GM23338 (cell line): ENCODE results near the gene FGFR3. TPM values are rescaled to one million over a fixed set of nuclear protein-coding genes. Genes with fewer than 3 reads are reported as not detected.
A peak's percentile ranks its signal among the peaks of the same experiment; 100 is the strongest.

ENCODE experiments used
- ATAC-seq: fragments of 200-7000 bp; cut with Tn5 transposase; 3 replicates; pipeline ENCODE4 v1.9.1; 2020
- DNase-seq: peaks from one replicate; pipeline ENCODE4 v3.0.0-alpha.2; 2015; ENCODE audit warnings: low spot score
- H2AFZ ChIP-seq: fragments of 200-600 bp; sonication (generic); 2 replicates; pipeline ENCODE4 v1.8.0; 2016; ENCODE audit warnings: antibody characterized with exemption, mild to moderate bottlenecking, moderate library complexity
- H3F3A ChIP-seq: fragments of 200-600 bp; sonication (generic); replicated peaks from 2 replicates; pipeline ENCODE4 v1.8.0; 2017; ENCODE audit warnings: antibody characterized with exemption, mixed run types, low read depth
- H3K27ac ChIP-seq: fragments of 200-600 bp; sonication (generic); 2 replicates; pipeline ENCODE4 v1.6.1; 2016; ENCODE audit warnings: low read depth
- H3K27me3 ChIP-seq: fragments of 200-600 bp; sonication (generic); 2 replicates; pipeline ENCODE4 v1.8.0; 2016; ENCODE audit warnings: mild to moderate bottlenecking, mixed run types, moderate library complexity; ENCODE audit not compliant: insufficient read depth
- H3K36me3 ChIP-seq: fragments of 200-600 bp; sonication (generic); 2 replicates; pipeline ENCODE4 v1.8.0; 2016; ENCODE audit warnings: mild to moderate bottlenecking; ENCODE audit not compliant: insufficient read depth
- H3K4me1 ChIP-seq: fragments of 200-600 bp; sonication (generic); 2 replicates; pipeline ENCODE4 v1.8.0; 2016; ENCODE audit warnings: mild to moderate bottlenecking, moderate library complexity; ENCODE audit not compliant: insufficient read depth
- H3K4me2 ChIP-seq: fragments of 200-600 bp; sonication (generic); 2 replicates; pipeline ENCODE4 v1.7.1; 2017; ENCODE audit warnings: mixed run types
- H3K4me3 ChIP-seq: fragments of 200-600 bp; sonication (generic); 2 replicates; pipeline ENCODE4 v1.6.1; 2016; ENCODE audit warnings: mixed run types
- H3K79me2 ChIP-seq: fragments of 200-600 bp; sonication (generic); replicated peaks from 2 replicates; pipeline ENCODE4 v1.8.0; 2017; ENCODE audit warnings: mild to moderate bottlenecking; ENCODE audit not compliant: insufficient read depth
- H3K9me2 ChIP-seq: fragments of 200-600 bp; sonication (generic); 2 replicates; pipeline ENCODE4 v1.8.0; 2017; ENCODE audit not compliant: insufficient read depth
- H4K20me1 ChIP-seq: fragments of 200-600 bp; sonication (generic); replicated peaks from 2 replicates; pipeline ENCODE4 v1.8.0; 2017; ENCODE audit warnings: mild to moderate bottlenecking; ENCODE audit not compliant: insufficient read depth
- H3K27ac Mint-ChIP-seq: 2 replicates; pipeline ENCODE4 v1.8.0; 2020; ENCODE audit warnings: inconsistent platforms, mild to moderate bottlenecking, moderate library complexity, mixed read lengths
- H3K27me3 Mint-ChIP-seq: 3 replicates; pipeline ENCODE4 v1.8.0; 2022; ENCODE audit warnings: low read depth, mild to moderate bottlenecking, moderate library complexity, mixed read lengths, inconsistent platforms; ENCODE audit not compliant: insufficient read depth, poor library complexity
- H3K36me3 Mint-ChIP-seq: 3 replicates; pipeline ENCODE4 v1.8.0; 2021; ENCODE audit warnings: low read depth, mild to moderate bottlenecking, inconsistent platforms, moderate library complexity, mixed read lengths
- H3K4me1 Mint-ChIP-seq: 3 replicates; pipeline ENCODE4 v1.8.0; 2020; ENCODE audit warnings: mild to moderate bottlenecking, inconsistent platforms, mixed read lengths
- H3K4me3 Mint-ChIP-seq: 3 replicates; pipeline ENCODE4 v1.8.0; 2021; ENCODE audit warnings: moderate library complexity, mild to moderate bottlenecking, inconsistent platforms, mixed read lengths
- H3K9me3 Mint-ChIP-seq: 3 replicates; pipeline ENCODE4 v1.8.0; 2020; ENCODE audit warnings: moderate library complexity, mild to moderate bottlenecking, inconsistent platforms, mixed read lengths
- CREB1 ChIP-seq: fragments of 250-450 bp; sonication (Bioruptor Pico); IDR thresholded peaks from 2 replicates; pipeline ENCODE4 v1.5.0; 2020; ENCODE audit warnings: low read depth, mild to moderate bottlenecking, moderate library complexity
- CTCF ChIP-seq, 2 experiments: fragments of 200-600 bp in 1 of 2; sonication (generic) in 1 of 2; conservative IDR thresholded peaks; 2 replicates each; pipeline versions ENCODE4 v1.5.1 to v1.6.1; 2016 to 2017; ENCODE audit warnings: antibody characterized with exemption in 2 of 2, low read depth in 2 of 2, mild to moderate bottlenecking in 2 of 2, moderate library complexity in 1 of 2
- ETS1 ChIP-seq: IDR thresholded peaks from 2 replicates; pipeline ENCODE4 v1.6.1; 2016; ENCODE audit warnings: antibody characterized with exemption
- EZH2 ChIP-seq: fragments of 200-600 bp; sonication (generic); IDR thresholded peaks from one replicate; pipeline ENCODE4 v1.8.0; 2017; ENCODE audit warnings: antibody characterized with exemption, mild to moderate bottlenecking, low read depth; ENCODE audit not compliant: unreplicated experiment
- EZH2phosphoT487 ChIP-seq: fragments of 200-600 bp; sonication (generic); IDR thresholded peaks from one replicate; pipeline ENCODE4 v1.8.1; 2018; ENCODE audit warnings: antibody characterized with exemption; ENCODE audit not compliant: unreplicated experiment
- JUNB ChIP-seq: IDR thresholded peaks from one replicate; pipeline ENCODE4 v1.6.1; 2016; ENCODE audit warnings: antibody characterized with exemption; ENCODE audit not compliant: unreplicated experiment
- NANOG ChIP-seq: IDR thresholded peaks from 2 replicates; pipeline ENCODE4 v1.6.1; 2016; ENCODE audit warnings: antibody characterized with exemption, borderline replicate concordance
- POLR2AphosphoS5 ChIP-seq: IDR thresholded peaks from 2 replicates; pipeline ENCODE4 v1.6.1; 2016; ENCODE audit warnings: antibody characterized with exemption, low read depth
- REST ChIP-seq: IDR thresholded peaks from one replicate; pipeline ENCODE4 v1.6.1; 2018; ENCODE audit warnings: antibody characterized with exemption; ENCODE audit not compliant: unreplicated experiment
- STAT1 ChIP-seq: IDR thresholded peaks from one replicate; pipeline ENCODE4 v1.6.1; 2016; ENCODE audit warnings: antibody characterized with exemption; ENCODE audit not compliant: unreplicated experiment
- ZNF114 ChIP-seq: fragments of 250-450 bp; sonication (Bioruptor Pico); IDR thresholded peaks from 2 replicates; pipeline ENCODE4 v1.5.0; 2020; ENCODE audit warnings: mild to moderate bottlenecking, moderate library complexity
- ZNF331 ChIP-seq: fragments of 250-450 bp; sonication (Bioruptor Pico); IDR thresholded peaks from 2 replicates; pipeline ENCODE4 v1.5.0; 2020; ENCODE audit warnings: low read depth, mild to moderate bottlenecking, moderate library complexity
- ZNF462 ChIP-seq: fragments of 250-450 bp; sonication (Bioruptor Pico); IDR thresholded peaks from 2 replicates; pipeline ENCODE4 v1.5.0; 2020; ENCODE audit warnings: mild to moderate bottlenecking, moderate library complexity
- polyA plus RNA-seq: library from polyadenylated mRNA; unstranded; fragments of >200 nt; fragmentation: Nextera tagmentation; extraction: Ambion mirVana; gene quantifications from 2 replicates; pipeline ENCODE4 v1.2.1, GENCODE V29; 2016
- total RNA-seq: library from RNA; depleted of rRNA; stranded (reverse); fragments of >200 nt; shearing (Covaris generic); gene quantifications from 2 replicates; pipeline ENCODE4 v1.2.3, GENCODE V29; 2014

The FGFR3 gene
- total and polyA plus RNA-seq, 2 experiments from 2014 or later: 3.6 to 17.4 TPM

GRCh38 chr4:1769692-1770091 is 23.4 kb upstream of the FGFR3 start (continued):
- TF ChIP-seq POLR2AphosphoS5: no peak
- TF ChIP-seq ZNF114 (CRISPR knock-in tag): no peak
- TF ChIP-seq EZH2: no peak
- TF ChIP-seq NANOG: no peak
- no peak for TF ChIP-seq ZNF331 (CRISPR knock-in tag)

- peak; percentile 0; the same call in 2 of the 3 replicates for ATAC-seq
- Mint-ChIP-seq H3K9me3 (no peaks in the 10 kb centered on the region; the same call in 2 of the 3 replicates), H3K27me3 (peaks cover 17% of the 10 kb centered on the region), H3K4me1 (peaks cover 12% of the 10 kb centered on the region), H3K27ac (no peak overlapping the region), H3K4me3 (no peak overlapping the region), H3K36me3 (no peaks in the 10 kb centered on the region)
- Histone ChIP-seq H3K79me2 (no peaks in the 10 kb centered on the region), H2AFZ (no peak overlapping the region), H3F3A (no peaks in the 10 kb centered on the region), H3K4me1 (peaks cover 22% of the 10 kb centered on the region), H3K9me2 (no peaks in the 10 kb centered on the region), H4K20me1 (no peaks in the 10 kb centered on the region), H3K4me2 (no peak overlapping the region), H3K4me3 (no peak overlapping the region), H3K27me3 (no peaks in the 10 kb centered on the region), H3K27ac (no peak overlapping the region), H3K36me3 (no peaks in the 10 kb centered on the region)
- no peak for DNase-seq
- TF ChIP-seq JUNB (no peak), REST (no peak), ZNF114 (CRISPR knock-in tag) (no peak), ETS1 (no peak), POLR2AphosphoS5 (no peak), ZNF462 (CRISPR knock-in tag) (no peak), STAT1 (no peak), CREB1 (CRISPR knock-in tag) (no peak), CTCF (conservative IDR thresholded peaks at IDR 0.05; ENCODE audit: low read depth in 2 of 2) (no peak), EZH2phosphoT487 (no peak)
Measured at GRCh38 chr4:1770245-1770644, 22.8 kb upstream of the FGFR3 start.
